Measurements from ENCODE around the gene IL7R. TPM values are rescaled to one million over a fixed set of nuclear protein-coding genes. Genes with fewer than 3 reads are reported as not detected.

The IL7R gene
- total RNA-seq, 4 donors from 2014 or later = 4.4 to 19.1 (median 11.1) TPM

DNA sequence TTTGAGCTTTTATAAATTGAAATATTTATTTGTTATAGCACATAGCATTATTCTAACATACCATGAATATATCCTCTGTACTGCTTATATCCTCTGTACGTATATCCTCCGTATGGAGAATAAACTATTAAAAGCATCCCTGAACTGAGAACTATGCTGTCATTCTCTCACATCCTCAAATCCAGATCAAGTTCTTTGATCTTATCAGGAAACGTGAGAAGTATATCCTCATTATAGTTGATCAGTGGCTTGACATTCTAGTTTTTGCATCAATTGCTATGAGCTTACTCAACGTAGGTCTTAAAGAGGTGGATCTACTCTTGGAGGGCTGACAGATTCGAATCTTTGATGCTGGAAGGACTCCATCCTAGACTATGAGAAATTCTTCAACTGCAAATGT, 37.4 kb downstream of the IL7R start:
- Histone ChIP-seq H3K4me1 (peaks cover 0 to 22% (median 0%) of the 10 kb centered on the region in 3 donors), H3K36me3 (no peaks in the 10 kb centered on the region), H3K27ac (no peak overlapping the region), H3K27me3 (no peaks in the 10 kb centered on the region), H3K4me3 (no peak overlapping the region), H3K9me3 (no peaks in the 10 kb centered on the region)
- intact Hi-C loops (cut with DNase I) = no loop called here
- DNase-seq = no peak
- TF ChIP-seq, protein P1, sequence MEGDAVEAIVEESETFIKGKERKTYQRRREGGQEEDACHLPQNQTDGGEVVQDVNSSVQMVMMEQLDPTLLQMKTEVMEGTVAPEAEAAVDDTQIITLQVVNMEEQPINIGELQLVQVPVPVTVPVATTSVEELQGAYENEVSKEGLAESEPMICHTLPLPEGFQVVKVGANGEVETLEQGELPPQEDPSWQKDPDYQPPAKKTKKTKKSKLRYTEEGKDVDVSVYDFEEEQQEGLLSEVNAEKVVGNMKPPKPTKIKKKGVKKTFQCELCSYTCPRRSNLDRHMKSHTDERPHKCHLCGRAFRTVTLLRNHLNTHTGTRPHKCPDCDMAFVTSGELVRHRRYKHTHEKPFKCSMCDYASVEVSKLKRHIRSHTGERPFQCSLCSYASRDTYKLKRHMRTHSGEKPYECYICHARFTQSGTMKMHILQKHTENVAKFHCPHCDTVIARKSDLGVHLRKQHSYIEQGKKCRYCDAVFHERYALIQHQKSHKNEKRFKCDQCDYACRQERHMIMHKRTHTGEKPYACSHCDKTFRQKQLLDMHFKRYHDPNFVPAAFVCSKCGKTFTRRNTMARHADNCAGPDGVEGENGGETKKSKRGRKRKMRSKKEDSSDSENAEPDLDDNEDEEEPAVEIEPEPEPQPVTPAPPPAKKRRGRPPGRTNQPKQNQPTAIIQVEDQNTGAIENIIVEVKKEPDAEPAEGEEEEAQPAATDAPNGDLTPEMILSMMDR (IDR thresholded peaks at IDR 0.05) = no peak
- no peak for TF ChIP-seq POLR2A (IDR thresholded peaks at IDR 0.05)
- WGBS, 2 donors = 62 to 75% methylated on average over 5 of the region's 5 CpGs

DNA sequence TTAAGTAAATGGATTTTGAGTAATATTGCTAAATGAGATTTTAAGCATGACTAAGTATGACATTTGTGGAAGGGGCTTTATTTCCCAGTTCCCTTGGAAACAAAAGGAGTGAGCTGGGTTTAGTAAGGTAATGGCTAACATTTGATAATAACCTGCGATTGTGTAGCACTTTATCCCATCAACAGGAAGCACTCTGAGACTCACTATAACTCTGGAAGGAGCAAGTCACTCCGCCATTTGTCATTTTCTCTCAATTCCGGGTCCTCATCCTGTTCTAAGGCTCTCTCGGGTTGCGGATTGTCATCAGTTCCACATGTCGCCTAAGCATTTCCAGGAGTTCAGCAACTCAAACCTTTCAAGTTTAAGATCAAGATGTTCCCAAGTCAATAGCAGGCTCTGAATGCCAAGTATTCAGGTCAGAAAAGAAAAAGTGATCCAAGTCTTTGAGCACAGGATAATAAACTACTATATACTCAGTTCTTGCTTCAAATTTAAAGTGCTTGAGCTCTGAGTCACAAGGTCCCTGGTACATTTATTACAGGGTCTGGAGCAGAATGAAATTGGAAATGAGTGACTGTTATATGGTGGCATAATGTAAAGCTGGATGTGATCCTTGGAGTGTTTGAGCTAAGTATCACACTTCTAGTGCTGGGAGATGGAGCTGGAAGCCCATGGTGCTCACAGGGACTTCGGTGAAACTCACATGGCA, 42.4 kb downstream of the IL7R start:
- no peak for DNase-seq
- WGBS, 2 donors = 75 to 87% methylated on average over 7 of the region's 7 CpGs
- Histone ChIP-seq H3K4me3 (no peak overlapping the region), H3K27ac (no peak overlapping the region), H3K36me3 (no peaks in the 10 kb centered on the region), H3K27me3 (no peaks in the 10 kb centered on the region), H3K4me1 (no peaks in the 10 kb centered on the region), H3K9me3 (no peaks in the 10 kb centered on the region)
- TF ChIP-seq, protein P1 (IDR thresholded peaks at IDR 0.05) = no peak
- TF ChIP-seq POLR2A (IDR thresholded peaks at IDR 0.05) = no peak
- intact Hi-C loops (cut with DNase I) = no loop called here

DNA sequence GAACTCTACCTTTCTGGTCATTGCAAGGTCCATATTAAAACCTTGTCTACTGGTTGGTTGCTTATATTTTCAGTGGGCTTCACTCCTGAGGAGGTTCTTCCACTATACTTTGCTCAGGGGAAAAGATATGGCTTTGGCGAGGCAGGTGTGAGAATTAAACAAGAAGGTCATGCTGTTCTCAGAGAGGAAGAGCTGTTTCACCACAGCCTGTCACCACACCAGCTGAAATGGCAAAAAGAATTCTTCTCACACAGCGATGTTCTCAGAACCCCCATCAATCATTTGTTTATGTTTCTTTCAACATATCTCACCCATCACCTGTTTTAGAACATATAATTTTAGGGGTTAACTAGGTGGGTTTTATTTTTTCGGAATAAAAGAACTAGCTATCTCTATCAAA, 43.1 kb downstream of the IL7R start:
- Histone ChIP-seq H3K27me3 (no peaks in the 10 kb centered on the region), H3K4me3 (no peak overlapping the region), H3K9me3 (no peaks in the 10 kb centered on the region), H3K36me3 (no peaks in the 10 kb centered on the region), H3K4me1 (no peaks in the 10 kb centered on the region), H3K27ac (no peak overlapping the region)
- intact Hi-C loops (cut with DNase I) = no loop called here
- WGBS, 2 donors = 44 to 52% methylated on average over 3 of the region's 3 CpGs
- DNase-seq = no peak
- TF ChIP-seq, protein P1 (IDR thresholded peaks at IDR 0.05) = no peak

DNA sequence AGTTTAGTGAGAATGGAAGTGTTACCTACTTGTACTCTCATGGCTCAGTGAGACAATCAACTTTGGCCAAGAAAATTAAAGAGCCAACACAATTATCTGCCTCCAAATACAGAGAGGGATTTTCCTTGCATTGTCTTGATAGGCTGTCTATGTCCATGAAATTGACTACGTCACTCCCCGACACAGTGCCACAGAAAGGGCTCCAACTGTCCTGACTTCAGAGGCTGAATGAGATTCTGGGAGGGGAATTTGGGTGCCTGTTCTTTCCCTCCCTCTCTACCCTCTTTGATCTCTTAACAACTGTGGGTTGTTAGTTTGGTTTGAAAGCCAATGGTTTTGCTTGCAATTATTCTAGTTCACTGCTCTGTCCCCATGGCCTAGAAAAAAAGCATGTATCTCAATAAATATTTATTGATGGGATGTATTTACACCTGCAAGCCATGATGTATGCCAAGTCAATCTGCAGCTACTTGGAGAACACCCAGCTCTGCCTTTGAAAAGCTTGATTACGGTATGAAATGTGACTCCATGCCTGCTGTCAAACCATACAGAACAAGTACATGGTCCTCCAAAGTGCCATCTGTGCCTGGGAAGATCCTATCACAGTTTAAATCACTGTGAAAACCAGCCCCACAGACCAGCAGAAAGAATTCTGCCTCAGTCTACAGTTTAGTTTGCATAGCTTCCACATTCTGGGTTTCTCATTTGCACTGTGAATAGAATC, 44.4 kb downstream of the IL7R start:
- no peak for DNase-seq
- Histone ChIP-seq H3K36me3 (no peaks in the 10 kb centered on the region), H3K9me3 (no peaks in the 10 kb centered on the region), H3K4me3 (no peak overlapping the region), H3K27ac (no peak overlapping the region), H3K4me1 (no peaks in the 10 kb centered on the region), H3K27me3 (no peaks in the 10 kb centered on the region)
- intact Hi-C loops (cut with DNase I) = no loop called here
- no peak for TF ChIP-seq POLR2A (IDR thresholded peaks at IDR 0.05)
- TF ChIP-seq, protein P1 (IDR thresholded peaks at IDR 0.05) = no peak
- 84 to 95% methylated on average over 3 of the region's 3 CpGs for WGBS, 2 donors

DNA sequence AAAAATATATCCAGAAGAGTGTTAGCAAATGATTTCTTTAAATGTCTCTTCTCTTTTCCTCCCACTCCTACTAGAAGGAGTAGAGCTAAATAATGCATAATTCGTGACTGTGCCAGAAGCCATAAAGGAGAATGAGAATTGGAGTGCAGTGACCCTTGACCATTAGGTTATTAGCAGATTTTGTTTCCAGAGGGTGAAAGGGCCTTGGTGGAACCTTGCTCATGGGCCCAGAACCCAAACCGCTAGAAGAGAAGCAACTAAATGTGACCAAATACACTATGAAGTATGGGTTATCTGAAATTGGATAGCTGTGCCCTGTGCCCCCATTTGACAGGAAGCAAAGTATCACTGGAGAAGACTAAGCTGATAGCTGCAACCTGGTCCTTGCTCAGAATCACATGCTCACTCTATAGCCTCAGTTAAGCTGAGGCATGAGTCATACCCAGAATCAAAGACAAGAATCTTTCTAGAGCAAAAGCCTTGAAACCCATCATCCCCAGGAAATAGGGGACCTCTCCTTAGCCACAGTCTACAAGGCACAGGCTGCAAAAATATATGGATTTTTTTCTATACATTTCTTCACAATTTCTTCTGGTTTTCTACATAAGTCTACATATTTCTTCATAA, 45.5 kb downstream of the IL7R start:
- intact Hi-C loops (cut with DNase I) = no loop called here
- H3K36me3 ChIP-seq = no peaks in the 10 kb centered on the region
- no peak overlapping the region for H3K4me3 ChIP-seq
- no peaks in the 10 kb centered on the region for H3K27me3 ChIP-seq
- DNase-seq = no peak
- no peak overlapping the region for H3K27ac ChIP-seq
- WGBS, 2 donors = 59 to 60% methylated on average over 2 of the region's 2 CpGs
- H3K4me1 ChIP-seq = no peaks in the 10 kb centered on the region
- no peaks in the 10 kb centered on the region for H3K9me3 ChIP-seq
- no peak for TF ChIP-seq POLR2A (IDR thresholded peaks at IDR 0.05)
- TF ChIP-seq, protein P1 (IDR thresholded peaks at IDR 0.05) = no peak

Measured in esophagus squamous epithelium (tissue), 5 donors.